GM19099 (cell line): ENCODE measurements around the gene MRM2.

Experiments used
- POLR2A ChIP-seq: IDR thresholded peaks from 3 replicates; pipeline ENCODE4 v1.6.1; 2011; ENCODE audit warnings: low read depth; ENCODE audit not compliant: insufficient read length; ENCODE audit errors: extremely low read depth

MRM2 gene

GRCh38 chr7:2241580-2242540 is at the start of gene MRM2, which contains the start of gene NUDT1:
MRM2 (minus strand) TSS chr7:2242205; CDS start chr7:2242169, 36 bp downstream.
NUDT1 (plus strand) TSS chr7:2242226; CDS start chr7:2244575, 2,349 bp downstream.
- TF ChIP-seq POLR2A, result peak; percentile 94

GRCh38 chr7:2290877-2291276 is 48.9 kb upstream of the MRM2 start:
- no peak for TF ChIP-seq POLR2A

- TF ChIP-seq POLR2A, result no peak
Measured at GRCh38 chr7:2289621-2290020, 47.6 kb upstream of the MRM2 start.

- TF ChIP-seq POLR2A, result no peak
Measured at GRCh38 chr7:2289111-2289586, 47.1 kb upstream of the MRM2 start.

GRCh38 chr7:2288503-2288902 is 46.5 kb upstream of the MRM2 start:
- TF ChIP-seq POLR2A, result no peak

- TF ChIP-seq POLR2A, result no peak
Measured at GRCh38 chr7:2287745-2288144, 45.7 kb upstream of the MRM2 start.

- TF ChIP-seq POLR2A, result no peak
Measured at GRCh38 chr7:2283074-2283473, 41.1 kb upstream of the MRM2 start.

- TF ChIP-seq POLR2A, result no peak
Measured at GRCh38 chr7:2282185-2282751, 40.3 kb upstream of the MRM2 start.

- no peak for TF ChIP-seq POLR2A
Measured at GRCh38 chr7:2281541-2281940, 39.5 kb upstream of the MRM2 start.

- no peak for TF ChIP-seq POLR2A
Measured at GRCh38 chr7:2280424-2280823, 38.4 kb upstream of the MRM2 start.

- no peak for TF ChIP-seq POLR2A
Measured at GRCh38 chr7:2279896-2280295, 37.9 kb upstream of the MRM2 start.

GRCh38 chr7:2278026-2278425 is 36.0 kb upstream of the MRM2 start:
- no peak for TF ChIP-seq POLR2A

- no peak for TF ChIP-seq POLR2A
Measured at GRCh38 chr7:2276107-2276506, 34.1 kb upstream of the MRM2 start.

- TF ChIP-seq POLR2A, result no peak
Measured at GRCh38 chr7:2275101-2275500, 33.1 kb upstream of the MRM2 start.

- TF ChIP-seq POLR2A, result no peak
Measured at GRCh38 chr7:2274666-2275065, 32.7 kb upstream of the MRM2 start.

GRCh38 chr7:2273866-2274265 is 31.9 kb upstream of the MRM2 start:
- TF ChIP-seq POLR2A, result no peak

GRCh38 chr7:2272031-2272430 is 30.0 kb upstream of the MRM2 start:
- TF ChIP-seq POLR2A, result no peak
